SU-DHL-6 (cell line): ENCODE results near the gene SCIMP.
"Not testable (repeated sequence)": the region's sequence is repeated elsewhere in the genome, so short reads cannot be mapped to it uniquely, and the experiment has no call there.

Experiments
- H2AFZ ChIP-seq: fragments of 200-600 bp; sonication (generic); 2 replicates; pipeline ENCODE4 v1.6.1; 2014; ENCODE audit warnings: low read depth, mild to moderate bottlenecking, moderate library complexity, mixed read lengths, antibody characterized with exemption, low read length; ENCODE audit not compliant: severe bottlenecking
- H3F3A ChIP-seq: fragments of 200-600 bp; shearing (Covaris generic); 2 replicates; pipeline ENCODE4 v1.6.0; 2016; ENCODE audit warnings: antibody characterized with exemption, mild to moderate bottlenecking; ENCODE audit not compliant: insufficient read depth
- H3K27ac ChIP-seq: fragments of 200-600 bp; sonication (generic); 2 replicates; pipeline ENCODE4 v1.5.1; 2016; ENCODE audit warnings: low read depth, mild to moderate bottlenecking, low read length, moderate library complexity, mixed read lengths
- H3K27me3 ChIP-seq: fragments of 200-600 bp; sonication (generic), shearing (Covaris generic); 2 replicates; pipeline ENCODE4 v1.6.0; 2014; ENCODE audit warnings: mild to moderate bottlenecking, low read length
- H3K36me3 ChIP-seq: fragments of 200-600 bp; sonication (generic); 2 replicates; pipeline ENCODE4 v1.6.1; 2014; ENCODE audit warnings: mild to moderate bottlenecking, low read length, mixed read lengths
- H3K4me2 ChIP-seq: fragments of 300-600, 200-600 bp; shearing (Covaris generic), sonication (generic); 2 replicates; pipeline ENCODE4 v1.6.0; 2014; ENCODE audit warnings: low read length, low read depth, mild to moderate bottlenecking; ENCODE audit not compliant: poor library complexity, severe bottlenecking
- H3K4me3 ChIP-seq: fragments of 200-600 bp; sonication (generic); 2 replicates; pipeline ENCODE4 v1.5.1; 2014; ENCODE audit warnings: antibody characterized with exemption, low read length, mild to moderate bottlenecking, mixed read lengths; ENCODE audit not compliant: insufficient read depth, poor library complexity, severe bottlenecking
- H3K79me2 ChIP-seq: fragments of 200-600 bp; sonication (generic); 2 replicates; pipeline ENCODE4 v1.6.1; 2014; ENCODE audit warnings: mild to moderate bottlenecking, low read length, moderate library complexity; ENCODE audit not compliant: insufficient read depth
- H3K9ac ChIP-seq: fragments of 200-600 bp; sonication (generic); 2 replicates; pipeline ENCODE4 v1.7.0; 2014; ENCODE audit warnings: mild to moderate bottlenecking, low read length
- H3K9me2 ChIP-seq: fragments of 200-600 bp; sonication (generic); replicated peaks from 2 replicates; pipeline ENCODE4 v1.6.1; 2014; ENCODE audit warnings: low read length; ENCODE audit not compliant: insufficient read depth
- H3K9me3 ChIP-seq: fragments of 200-600 bp; sonication (generic); 2 replicates; pipeline ENCODE4 v1.6.1; 2014; ENCODE audit warnings: low read length, mixed read lengths; ENCODE audit not compliant: insufficient read depth
- H4K20me1 ChIP-seq: fragments of 200-600 bp; sonication (generic); 2 replicates; pipeline ENCODE4 v1.6.1; 2014; ENCODE audit warnings: low read depth, mild to moderate bottlenecking, antibody characterized with exemption, low read length, moderate library complexity, mixed read lengths
- CTCF ChIP-seq: fragments of 200-600 bp; sonication (generic); IDR thresholded peaks from one replicate; pipeline ENCODE4 v1.5.1; 2017; ENCODE audit warnings: antibody characterized with exemption, mild to moderate bottlenecking, low read length, moderate library complexity; ENCODE audit not compliant: insufficient read depth, poor library complexity, severe bottlenecking
- EZH2phosphoT487 ChIP-seq: fragments of 200-600 bp; sonication (generic), shearing (Covaris generic); conservative IDR thresholded peaks from 2 replicates; pipeline ENCODE4 v1.6.1; 2018; ENCODE audit warnings: mild to moderate bottlenecking, antibody characterized with exemption, low read length, moderate library complexity, mixed read lengths

SCIMP gene

GRCh38 chr17:5237541-5238016, 2.9 kb upstream of the SCIMP start:
- Histone ChIP-seq H3K4me3 (no peak overlapping the region), H3K36me3 (no peaks in the 10 kb centered on the region), H3K9me2 (no peaks in the 10 kb centered on the region), H4K20me1 (no peaks in the 10 kb centered on the region), H3K4me2 (peak overlapping the region; percentile 5), H3K79me2 (peaks cover 9% of the 10 kb centered on the region; the same call in 1 of the 2 replicates), H3K9ac (no peak overlapping the region), H2AFZ (peak overlapping the region; percentile 49), H3F3A (peaks cover 26% of the 10 kb centered on the region), H3K9me3 (no peaks in the 10 kb centered on the region), H3K27ac (peak overlapping the region; percentile 63), H3K27me3 (no peaks in the 10 kb centered on the region)
- no peak for TF ChIP-seq EZH2phosphoT487
- peak; percentile 97 for TF ChIP-seq CTCF

- no peaks in the 10 kb centered on the region for H4K20me1 ChIP-seq
- TF ChIP-seq CTCF, result no peak
- TF ChIP-seq EZH2phosphoT487, result no peak
- peak overlapping the region; percentile 5 for H3K4me2 ChIP-seq
- H3K9ac ChIP-seq, result peak overlapping the region; percentile 2; the same call in 1 of the 2 replicates
- no peaks in the 10 kb centered on the region for H3K9me2 ChIP-seq
- no peaks in the 10 kb centered on the region for H3K36me3 ChIP-seq
- no peaks in the 10 kb centered on the region for H3K27me3 ChIP-seq
- H3K9me3 ChIP-seq, result no peaks in the 10 kb centered on the region
- no peak overlapping the region for H3K4me3 ChIP-seq
- H2AFZ ChIP-seq, result peak overlapping the region; percentile 49
- peaks cover 13% of the 10 kb centered on the region for H3K79me2 ChIP-seq
- peak overlapping the region; percentile 63 for H3K27ac ChIP-seq
- peaks cover 23% of the 10 kb centered on the region for H3F3A ChIP-seq
Observed at GRCh38 chr17:5236938-5237540, 2.4 kb upstream of the SCIMP start.

- Histone ChIP-seq H3K4me3 (peak overlapping the region; percentile 58), H3K79me2 (peaks cover 26% of the 10 kb centered on the region), H3F3A (peaks cover 28% of the 10 kb centered on the region), H3K27ac (peak overlapping the region; percentile 88), H3K4me2 (peak overlapping the region; percentile 85), H3K9ac (peak overlapping the region; percentile 66)
- H3K9me2 ChIP-seq, H2AFZ ChIP-seq, H3K27me3 ChIP-seq, H3K36me3 ChIP-seq, H4K20me1 ChIP-seq, H3K9me3 ChIP-seq: not testable (repeated sequence)
Observed at GRCh38 chr17:5233492-5233891, 1.2 kb downstream of the SCIMP start.
